Colon (tissue), 2 donors: ENCODE measurements around the gene CLCA2.

ENCODE experiments used
- FAIRE-seq: peaks from 2 replicates; lab custom pipeline; 2012; peaks lifted over from hg19 to GRCh38; lab: Jason Lieb, UNC
- donor health status: control.
- donor health status: control.

The CLCA2 gene

GRCh38 chr1:86429122-86429725 lies 5.3 kb downstream of the CLCA2 start:
- no peak for FAIRE-seq

- no peak for FAIRE-seq
Observed at GRCh38 chr1:86429835-86430234, 5.9 kb downstream of the CLCA2 start.

DNA sequence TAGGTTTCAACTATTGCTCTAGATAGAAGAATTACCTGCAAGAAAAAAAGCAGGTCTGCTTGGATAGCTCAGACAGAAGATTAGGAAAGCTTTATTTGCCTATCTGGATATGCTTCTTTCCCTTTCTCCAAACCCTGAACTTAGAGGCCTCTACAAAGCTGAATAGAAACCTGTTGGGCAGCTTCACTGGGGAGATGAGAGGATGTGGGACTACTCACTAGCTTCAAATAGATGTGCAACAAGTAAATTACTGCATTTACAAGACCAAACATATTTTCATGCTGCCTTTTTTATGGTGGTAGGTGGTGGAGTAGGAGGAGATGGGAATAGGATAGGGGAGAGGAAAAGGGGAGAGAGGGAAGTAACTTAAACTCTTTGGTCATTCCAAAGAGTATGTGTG lies 6.4 kb downstream of the CLCA2 start:
- no peak for FAIRE-seq

GRCh38 chr1:86434059-86434458 lies 10.1 kb downstream of the CLCA2 start:
- FAIRE-seq = no peak

GRCh38 chr1:86435327-86435726 lies 11.4 kb downstream of the CLCA2 start:
- no peak for FAIRE-seq

- FAIRE-seq = no peak
Observed at GRCh38 chr1:86436041-86436440, 12.1 kb downstream of the CLCA2 start.

DNA sequence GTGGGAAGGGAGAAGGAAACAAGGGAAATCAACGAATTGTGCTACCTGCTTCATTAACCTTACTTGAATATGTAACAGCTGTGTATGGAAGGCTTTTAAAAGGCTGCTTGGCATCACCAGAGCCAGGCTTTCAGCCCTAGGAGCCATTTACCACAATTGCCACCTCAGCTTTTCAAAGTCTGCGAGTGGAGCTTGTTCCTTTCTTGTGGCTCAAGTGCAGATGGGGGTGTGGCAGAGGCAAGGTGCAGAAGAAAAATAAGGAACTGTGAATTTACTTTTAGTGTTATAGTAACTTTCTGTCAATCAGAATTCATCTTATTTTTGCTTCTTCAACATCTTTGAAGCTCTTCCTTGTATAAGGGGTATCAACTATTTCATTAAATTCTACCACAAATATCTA lies 17.6 kb downstream of the CLCA2 start:
- FAIRE-seq = no peak

DNA sequence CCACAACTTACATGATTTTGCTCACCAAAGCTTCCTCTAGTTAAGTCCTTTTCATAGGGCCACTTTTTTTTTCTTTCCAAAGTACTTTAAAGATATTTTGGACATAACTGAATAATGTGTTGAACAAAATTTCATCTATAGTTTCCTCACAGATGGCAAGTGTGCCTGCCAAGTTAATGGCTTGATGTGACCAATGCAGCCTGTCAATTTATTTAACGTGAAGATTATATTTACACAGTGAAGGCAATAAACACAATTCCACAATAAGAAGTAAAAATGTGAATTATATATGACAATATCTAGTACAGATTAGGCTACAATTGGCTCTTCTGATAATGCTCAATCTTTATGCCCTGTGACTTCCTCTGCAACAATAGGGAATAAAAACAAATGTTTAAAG lies 18.0 kb downstream of the CLCA2 start:
- FAIRE-seq = no peak

DNA sequence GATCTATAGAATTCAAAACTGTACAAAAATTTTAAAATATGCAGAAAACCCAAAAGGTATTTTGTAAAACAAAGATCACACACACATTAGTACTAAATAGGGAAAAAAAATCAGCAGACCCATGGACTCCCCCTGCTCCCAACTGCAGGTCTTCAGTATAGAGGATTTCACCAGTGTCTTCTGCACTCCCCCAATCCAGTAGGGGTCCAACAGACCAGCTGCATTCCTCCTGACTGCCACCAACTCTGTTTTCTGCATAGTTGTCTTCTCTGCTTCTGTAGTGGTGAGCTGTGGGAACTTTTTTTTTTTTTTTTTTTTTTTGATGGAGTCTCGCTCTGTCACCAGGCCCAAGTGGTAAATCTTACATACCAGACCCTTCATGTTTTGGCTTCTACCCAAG lies 21.9 kb downstream of the CLCA2 start:
- no peak for FAIRE-seq

- no peak for FAIRE-seq
Observed at GRCh38 chr1:86447198-86447790, 23.3 kb downstream of the CLCA2 start.

DNA sequence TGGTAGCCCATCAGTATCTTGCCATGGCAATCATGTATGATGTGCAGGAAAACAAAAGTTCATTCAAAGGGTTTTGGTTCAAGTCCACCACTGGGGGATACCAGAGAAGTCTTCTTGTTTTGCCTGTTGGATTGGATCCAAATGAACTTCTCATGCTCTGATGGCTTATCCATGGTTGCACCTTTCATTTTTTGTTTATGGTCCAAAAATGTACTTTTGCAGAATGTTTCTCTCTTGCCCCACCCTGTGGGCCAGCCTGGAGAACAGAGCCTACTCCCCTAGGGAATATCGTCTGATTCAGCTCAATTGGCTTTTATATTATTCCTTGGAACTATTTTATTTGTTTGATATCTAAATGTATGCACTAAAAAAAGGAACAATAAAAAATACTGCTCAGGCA lies 24.7 kb downstream of the CLCA2 start:
- no peak for FAIRE-seq

GRCh38 chr1:86449103-86449502 lies 25.1 kb downstream of the CLCA2 start:
- no peak for FAIRE-seq

DNA sequence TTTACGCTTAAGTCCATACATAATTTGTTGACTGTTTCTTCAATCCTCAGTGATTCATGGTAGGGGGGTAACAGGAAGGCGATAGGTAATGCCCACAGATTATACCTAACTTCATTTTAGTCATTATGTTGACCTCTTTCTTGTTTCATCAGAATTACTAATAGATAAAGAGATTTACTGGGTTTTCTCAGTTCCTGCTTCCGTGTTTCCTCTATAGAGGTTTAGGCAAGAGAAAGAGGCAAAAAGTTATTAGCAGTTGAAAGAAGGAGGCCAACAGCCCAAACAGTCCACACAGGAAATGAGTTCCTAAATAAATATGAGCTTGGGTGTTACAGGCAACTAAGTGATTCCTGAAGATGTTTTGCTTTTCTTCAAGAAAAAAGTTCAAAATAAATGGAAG lies 26.9 kb downstream of the CLCA2 start:
- FAIRE-seq = no peak

GRCh38 chr1:86453664-86454063 lies 29.7 kb downstream of the CLCA2 start:
- FAIRE-seq = no peak

DNA sequence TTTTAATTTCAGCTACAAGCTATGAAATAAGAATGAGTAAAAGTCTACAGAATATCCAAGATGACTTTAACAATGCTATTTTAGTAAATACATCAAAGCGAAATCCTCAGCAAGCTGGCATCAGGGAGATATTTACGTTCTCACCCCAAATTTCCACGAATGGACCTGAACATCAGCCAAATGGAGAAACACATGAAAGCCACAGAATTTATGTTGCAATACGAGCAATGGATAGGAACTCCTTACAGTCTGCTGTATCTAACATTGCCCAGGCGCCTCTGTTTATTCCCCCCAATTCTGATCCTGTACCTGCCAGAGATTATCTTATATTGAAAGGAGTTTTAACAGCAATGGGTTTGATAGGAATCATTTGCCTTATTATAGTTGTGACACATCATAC lies 31.1 kb downstream of the CLCA2 start:
- FAIRE-seq = no peak

DNA sequence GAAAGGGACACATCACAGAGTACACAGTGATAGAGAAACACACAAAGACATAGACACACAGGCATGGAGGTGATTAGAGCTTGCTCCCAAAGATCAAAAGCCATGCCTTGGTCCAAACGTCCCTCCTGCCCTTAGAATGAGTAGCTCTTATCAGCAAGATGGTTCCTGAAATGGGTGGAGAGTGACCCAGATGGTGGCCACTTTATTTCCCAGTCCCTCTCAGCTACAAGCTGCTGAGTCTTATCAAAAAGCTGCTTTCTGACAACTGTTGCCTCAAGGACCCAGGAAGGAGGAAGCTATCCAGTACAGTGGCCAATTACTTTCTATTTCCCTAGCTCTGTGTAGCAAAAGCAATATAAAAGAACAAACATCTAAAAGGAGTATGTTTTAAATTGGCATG lies 37.0 kb downstream of the CLCA2 start:
- no peak for FAIRE-seq

DNA sequence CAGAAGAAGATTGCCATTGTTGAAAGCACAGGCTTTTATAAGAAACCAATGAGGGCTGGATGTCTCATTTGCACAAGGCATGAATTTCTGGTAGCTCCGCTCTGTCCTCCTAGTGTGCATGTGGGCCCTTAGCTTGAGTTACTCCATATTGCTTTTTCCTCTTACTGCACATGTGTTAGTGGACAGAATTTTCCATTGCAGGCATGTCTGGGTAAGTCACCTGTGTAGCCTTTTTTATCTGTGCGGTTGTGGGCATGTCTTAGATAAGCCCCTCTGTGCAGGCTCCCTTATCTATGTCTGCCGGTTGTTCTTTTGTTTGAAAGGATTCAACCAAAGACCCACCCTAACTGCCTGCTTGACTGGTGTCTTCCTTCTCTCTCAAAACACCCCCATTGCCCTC lies 37.5 kb downstream of the CLCA2 start:
- FAIRE-seq = no peak

DNA sequence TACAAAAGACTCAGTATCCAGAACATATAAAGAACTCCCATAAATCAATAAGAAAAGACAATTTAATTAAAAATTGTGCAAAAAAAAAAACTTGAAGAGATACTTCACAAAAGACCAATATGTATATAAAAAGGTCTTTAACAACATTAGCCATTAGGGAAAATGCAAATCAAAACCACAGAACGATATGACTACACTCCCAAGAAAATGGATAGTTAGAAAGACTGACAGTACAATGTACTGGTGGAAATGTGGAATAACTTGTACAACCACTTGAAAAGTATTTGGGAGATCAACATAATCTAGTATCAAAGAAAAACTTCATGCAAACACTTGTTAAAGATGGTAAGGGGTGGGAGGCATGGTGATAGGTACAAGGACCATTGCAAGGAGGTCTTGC lies 40.8 kb downstream of the CLCA2 start:
- FAIRE-seq = no peak

DNA sequence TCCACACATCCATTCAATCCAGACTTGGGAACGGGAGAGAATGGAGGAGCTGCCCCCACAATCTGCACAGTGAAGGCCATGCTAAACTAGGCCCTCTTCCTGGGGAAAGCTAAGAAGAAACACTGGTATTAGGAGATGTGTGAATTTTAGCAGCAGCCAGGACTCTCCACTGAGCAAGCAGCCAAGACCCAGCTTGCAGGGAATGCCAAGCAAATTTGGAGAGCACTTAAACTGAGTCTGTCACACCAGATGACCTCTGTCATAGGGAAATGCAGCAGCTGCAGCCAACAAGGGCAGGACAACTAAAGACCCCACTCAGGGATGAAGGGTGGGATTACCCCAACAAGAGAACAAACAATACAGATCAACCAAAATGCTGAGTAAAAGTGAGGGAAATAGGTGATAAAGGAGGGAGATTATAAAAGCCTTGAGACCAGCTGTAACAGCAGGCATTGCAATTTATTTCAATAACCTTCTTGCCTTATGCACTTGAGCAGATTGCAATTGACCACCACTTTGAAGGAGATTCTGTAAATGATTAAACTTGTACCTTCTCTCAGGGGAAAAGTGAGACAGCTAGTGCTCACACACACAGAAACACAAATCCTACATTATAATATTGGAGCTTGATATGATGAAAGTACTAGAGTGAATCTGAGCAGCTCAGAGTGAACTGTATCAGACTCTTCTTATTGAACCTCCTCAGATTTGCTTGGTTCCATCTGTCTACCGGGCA lies 42.3 kb downstream of the CLCA2 start:
- FAIRE-seq = no peak

DNA sequence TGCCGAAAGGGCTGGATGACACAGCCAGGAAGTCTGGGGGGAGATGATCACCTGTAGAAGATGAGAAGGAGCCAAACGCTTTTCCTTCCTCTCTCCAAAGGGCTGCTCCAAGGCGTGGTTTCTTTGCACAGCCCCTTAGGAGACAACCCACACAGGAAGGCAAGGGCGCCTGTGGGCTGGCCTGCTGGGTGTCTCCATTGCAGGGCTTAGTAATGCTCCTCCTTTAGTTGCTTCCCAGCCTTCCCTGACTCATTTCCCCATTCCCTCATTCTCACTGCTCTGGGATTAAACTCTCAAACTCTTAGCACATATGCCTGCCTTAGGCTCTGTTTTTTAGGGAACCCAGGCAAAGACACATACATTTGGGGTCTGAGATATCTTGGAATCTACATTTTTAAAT lies 43.0 kb downstream of the CLCA2 start:
- no peak for FAIRE-seq

DNA sequence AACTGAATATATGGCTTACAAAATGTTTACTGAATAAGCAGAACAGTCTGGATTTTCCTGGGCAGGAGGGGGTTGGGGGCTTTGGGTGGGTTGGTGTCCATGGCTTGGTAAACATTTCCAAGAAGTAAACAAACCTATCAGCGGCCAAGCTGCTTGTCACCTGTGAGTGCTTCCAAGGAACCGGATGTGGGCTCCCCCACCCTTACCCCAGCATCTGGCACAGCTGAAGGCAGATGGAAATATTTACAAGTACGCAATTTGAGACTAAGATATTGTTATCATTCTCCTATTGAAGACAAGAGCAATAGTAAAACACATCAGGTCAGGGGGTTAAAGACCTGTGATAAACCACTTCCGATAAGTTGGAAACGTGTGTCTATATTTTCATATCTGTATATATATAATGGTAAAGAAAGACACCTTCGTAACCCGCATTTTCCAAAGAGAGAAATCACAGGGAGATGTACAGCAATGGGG lies 44.6 kb downstream of the CLCA2 start, which contains the start of gene CLCA1:
Gene CLCA1, plus strand, starts transcription at position 427 of the 477 bp plus-strand sequence. Its CDS starts 45 bp downstream, at position 472.
- no peak for FAIRE-seq

GRCh38 chr1:86470859-86471258 lies 46.9 kb downstream of the CLCA2 start:
- no peak for FAIRE-seq

- FAIRE-seq = no peak
Observed at GRCh38 chr1:86471291-86471690, 47.3 kb downstream of the CLCA2 start.

DNA sequence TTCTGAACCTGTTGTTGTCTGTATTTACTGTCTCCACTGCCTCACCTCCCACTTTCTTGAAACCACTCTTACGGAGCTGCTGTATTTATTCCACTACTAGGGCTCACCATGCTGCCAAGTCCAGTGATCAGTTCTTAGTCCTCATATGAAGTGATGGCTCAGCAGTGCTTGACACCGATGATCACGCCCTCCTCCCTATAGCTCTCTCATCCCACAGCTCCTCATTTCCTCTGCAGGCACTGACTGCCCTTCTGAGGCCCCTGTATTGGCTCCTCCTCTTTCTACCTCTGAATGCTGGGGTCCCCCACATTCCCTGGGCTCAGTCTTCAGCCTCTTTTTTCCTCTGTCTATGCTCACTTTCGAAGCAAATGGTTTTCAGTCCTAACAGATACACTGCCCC lies 48.2 kb downstream of the CLCA2 start:
- no peak for FAIRE-seq
